ENCODE data around the gene PDXDC1.
"Not testable (repeated sequence)": the region's sequence is repeated elsewhere in the genome, so short reads cannot be mapped to it uniquely, and the experiment has no call there.

DNA sequence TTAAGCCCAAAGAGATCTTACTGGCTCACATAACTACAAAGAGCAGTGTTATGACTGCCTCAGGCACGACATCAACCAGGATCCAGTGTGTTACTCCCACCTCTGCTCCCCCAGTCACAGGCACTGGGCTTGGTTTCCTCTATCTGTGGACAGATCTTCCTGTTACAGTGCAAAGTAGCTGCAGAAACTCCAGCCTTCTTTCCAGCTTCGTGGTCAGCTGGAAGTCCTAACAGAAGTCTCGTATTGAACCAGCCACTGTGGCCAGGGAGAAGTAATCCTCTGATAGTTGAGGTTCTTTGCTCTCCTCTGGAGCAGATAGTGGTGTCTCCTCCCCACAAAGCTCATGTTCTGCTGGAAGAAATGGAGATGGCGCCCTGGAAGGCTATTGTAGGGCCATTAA, 41.5 kb downstream of the PDXDC1 start:
- TF ChIP-seq, protein P1, sequence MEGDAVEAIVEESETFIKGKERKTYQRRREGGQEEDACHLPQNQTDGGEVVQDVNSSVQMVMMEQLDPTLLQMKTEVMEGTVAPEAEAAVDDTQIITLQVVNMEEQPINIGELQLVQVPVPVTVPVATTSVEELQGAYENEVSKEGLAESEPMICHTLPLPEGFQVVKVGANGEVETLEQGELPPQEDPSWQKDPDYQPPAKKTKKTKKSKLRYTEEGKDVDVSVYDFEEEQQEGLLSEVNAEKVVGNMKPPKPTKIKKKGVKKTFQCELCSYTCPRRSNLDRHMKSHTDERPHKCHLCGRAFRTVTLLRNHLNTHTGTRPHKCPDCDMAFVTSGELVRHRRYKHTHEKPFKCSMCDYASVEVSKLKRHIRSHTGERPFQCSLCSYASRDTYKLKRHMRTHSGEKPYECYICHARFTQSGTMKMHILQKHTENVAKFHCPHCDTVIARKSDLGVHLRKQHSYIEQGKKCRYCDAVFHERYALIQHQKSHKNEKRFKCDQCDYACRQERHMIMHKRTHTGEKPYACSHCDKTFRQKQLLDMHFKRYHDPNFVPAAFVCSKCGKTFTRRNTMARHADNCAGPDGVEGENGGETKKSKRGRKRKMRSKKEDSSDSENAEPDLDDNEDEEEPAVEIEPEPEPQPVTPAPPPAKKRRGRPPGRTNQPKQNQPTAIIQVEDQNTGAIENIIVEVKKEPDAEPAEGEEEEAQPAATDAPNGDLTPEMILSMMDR (IDR thresholded peaks at IDR 0.05; ENCODE audit: insufficient read depth, low read depth, low read length), result not testable (repeated sequence)
- not testable (repeated sequence) for TF ChIP-seq EZH2 (IDR thresholded peaks at IDR 0.05; ENCODE audit: insufficient read depth, low read length)

All from astrocyte (in vitro differentiated cells and primary cell).